Dermis microvascular lymphatic vessel endothelial cell (primary cell): ENCODE data around the gene PIGV. TPM values are rescaled to one million over a fixed set of nuclear protein-coding genes. Genes with fewer than 3 reads are reported as not detected.
"Not testable (repeated sequence)": the region's sequence is repeated elsewhere in the genome, so short reads cannot be mapped to it uniquely, and the experiment has no call there.

Experiments
- DNase-seq, 2 donors: peaks; one replicate each; pipeline versions ENCODE4 v3.0.0 to v3.0.0-alpha.2; 2010; ENCODE audit warnings: low read depth in 2 of 2
- total RNA-seq: library from RNA; depleted of rRNA; stranded (reverse); fragments of >200 nt; gene quantifications from 2 replicates; pipeline ENCODE4 v1.2.1, GENCODE V29; 2014

Gene PIGV
- total RNA-seq, 1 donor from 2014 or later: 6.2 TPM

DNA sequence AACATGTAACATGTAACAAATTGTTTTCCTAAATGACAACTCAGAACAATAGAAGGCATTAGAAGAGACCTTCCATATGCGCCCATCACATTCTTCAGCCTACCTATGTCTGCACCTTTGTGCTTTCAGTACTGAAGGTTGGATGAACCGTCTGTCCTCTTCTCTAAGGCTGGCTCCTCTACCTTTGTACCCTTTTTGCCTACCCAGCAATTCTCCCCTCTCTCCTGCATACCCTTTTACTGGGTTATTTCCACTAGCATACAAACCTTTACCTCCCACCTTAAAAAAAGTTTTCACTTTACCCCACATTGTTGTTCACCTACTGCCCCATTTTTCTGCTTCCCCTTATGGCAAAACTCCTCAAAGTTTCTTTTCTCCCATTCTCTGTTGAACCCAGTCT, 5.2 kb downstream of the PIGV start:
- no peak for DNase-seq

DNA sequence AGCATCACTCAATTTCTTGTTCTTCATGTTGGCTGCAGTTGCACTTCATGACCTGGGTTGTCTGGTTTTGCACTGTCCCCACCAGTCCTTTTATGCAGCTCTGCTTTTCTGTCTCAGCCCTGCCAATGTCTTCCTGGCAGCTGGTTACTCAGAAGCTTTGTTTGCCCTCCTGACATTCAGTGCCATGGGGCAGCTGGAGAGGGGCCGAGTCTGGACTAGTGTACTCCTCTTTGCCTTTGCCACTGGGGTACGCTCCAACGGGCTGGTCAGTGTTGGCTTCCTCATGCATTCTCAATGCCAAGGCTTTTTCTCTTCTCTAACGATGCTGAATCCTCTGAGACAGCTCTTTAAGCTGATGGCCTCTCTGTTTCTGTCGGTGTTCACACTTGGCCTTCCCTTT, 6.6 kb downstream of the PIGV start:
- DNase-seq: no peak

DNA sequence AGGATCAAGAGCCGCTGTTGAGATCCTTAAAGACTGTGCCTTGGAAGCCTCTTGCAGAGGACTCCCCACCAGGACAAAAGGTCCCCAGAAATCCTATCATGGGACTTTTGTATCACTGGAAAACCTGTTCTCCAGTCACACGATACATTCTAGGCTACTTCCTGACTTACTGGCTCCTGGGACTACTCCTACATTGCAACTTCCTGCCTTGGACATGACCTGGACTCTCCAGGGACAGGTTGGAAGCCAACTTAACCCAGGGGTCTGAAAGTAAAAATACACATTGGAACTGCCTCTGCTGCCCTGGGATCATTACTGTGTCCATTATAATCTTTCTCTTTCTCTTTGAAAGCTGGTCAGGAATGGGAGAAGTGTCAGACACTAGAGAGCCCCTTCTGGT, 9.9 kb downstream of the PIGV start:
- peak in 1 of 2 donors; percentile 11 for DNase-seq

DNA sequence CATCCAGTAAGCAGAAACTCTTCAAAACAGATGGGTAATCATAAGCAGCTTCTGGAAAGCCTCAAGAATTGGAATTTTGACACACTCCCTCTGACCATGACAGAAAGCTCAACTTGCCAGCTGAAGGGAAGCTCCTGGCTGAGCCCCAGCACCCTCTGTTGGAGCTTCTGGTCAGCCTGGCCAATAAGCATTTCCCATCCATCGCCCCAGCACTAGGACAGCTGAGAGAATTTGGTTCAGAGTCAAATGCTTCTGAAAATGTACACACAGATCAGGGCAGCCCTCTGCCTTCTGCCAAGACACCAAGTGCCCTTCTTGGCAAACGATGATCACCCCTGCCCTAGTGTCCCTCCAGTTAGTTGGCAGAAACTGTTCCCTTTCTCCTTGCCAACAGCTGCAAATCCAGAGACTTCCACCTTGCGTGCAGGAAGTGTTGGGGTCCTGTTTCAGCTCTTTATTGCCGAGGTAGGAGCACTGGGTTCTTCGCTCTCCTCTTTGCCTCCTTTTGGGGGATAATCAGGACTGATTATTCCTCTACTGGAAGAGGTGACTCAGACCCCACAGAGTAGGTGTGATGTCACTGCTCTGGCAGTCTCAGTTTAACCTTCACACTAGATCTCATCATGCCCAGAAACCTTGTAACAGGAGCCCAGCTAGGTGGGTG, 11.9 kb downstream of the PIGV start:
- peak in 1 of 2 donors; percentile 60 for DNase-seq

DNA sequence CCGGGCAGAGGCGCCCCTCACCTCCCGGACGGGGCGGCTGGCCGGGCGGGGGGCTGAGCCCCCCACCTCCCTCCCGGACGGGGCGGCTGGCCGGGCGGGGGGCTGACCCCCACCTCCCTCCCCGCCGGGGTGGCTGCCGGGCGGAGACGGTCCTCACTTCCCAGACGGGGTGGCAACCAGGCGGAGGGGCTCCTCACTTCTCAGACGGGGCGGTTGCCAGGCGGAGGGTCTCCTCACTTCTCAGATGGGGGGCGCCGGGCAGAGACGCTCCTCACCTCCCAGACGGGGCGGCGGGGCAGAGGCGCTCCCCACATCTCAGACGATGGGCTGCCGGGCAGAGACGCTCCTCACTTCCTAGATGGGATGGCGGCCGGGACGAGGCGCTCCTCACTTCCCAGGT, 16.2 kb downstream of the PIGV start:
- DNase-seq: not testable (repeated sequence)

DNA sequence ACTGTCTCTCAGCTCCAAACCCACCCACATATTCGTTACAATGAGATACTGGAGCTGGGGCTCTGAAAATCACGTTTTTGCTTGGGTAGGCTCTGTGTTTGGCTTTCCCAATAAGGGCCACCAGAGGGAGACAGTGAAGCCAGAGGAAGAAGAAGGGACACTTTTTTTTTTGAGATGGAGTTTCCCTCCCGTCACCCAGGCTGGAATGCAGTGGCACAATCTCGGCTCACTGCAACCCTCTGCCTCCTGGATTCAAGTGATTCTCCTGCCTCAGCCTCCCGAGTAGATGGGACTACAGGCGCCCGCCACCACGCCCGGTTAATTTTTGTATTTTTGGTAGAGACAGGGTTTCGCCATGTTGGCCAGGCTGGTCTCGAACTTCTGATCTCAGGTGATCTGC, 22.4 kb downstream of the PIGV start:
- peak in 1 of 2 donors; percentile 54 for DNase-seq

- DNase-seq: no peak
These were observed 23.3 kb downstream of the PIGV start for GRCh38 chr1:26811057-26811456.

- no peak for DNase-seq
These were observed 24.0 kb downstream of the PIGV start for GRCh38 chr1:26811708-26812107.

DNA sequence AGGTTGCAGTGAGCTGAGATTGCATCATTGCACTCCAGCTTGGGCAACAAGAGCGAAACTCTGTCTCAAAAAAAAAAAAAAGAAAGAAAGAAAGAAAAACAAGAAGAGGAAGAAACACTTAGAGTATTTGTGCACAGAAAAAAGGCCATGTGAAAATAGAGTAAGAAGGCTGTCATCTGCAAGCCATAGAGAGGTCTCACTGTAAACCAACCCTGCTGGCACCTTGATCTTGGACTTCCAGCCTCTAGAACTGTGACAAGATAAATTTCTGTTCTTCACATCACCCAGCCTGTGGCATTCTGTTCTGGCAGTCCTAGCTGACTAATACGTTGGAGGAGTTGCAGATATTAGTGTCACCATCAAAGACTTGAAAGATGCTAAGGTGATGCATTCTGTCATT, 26.6 kb downstream of the PIGV start:
- no peak for DNase-seq

- no peak for DNase-seq
These were observed 27.1 kb downstream of the PIGV start for GRCh38 chr1:26814893-26815292.

- DNase-seq: no peak
These were observed 33.1 kb downstream of the PIGV start for GRCh38 chr1:26820784-26821269.

GRCh38 chr1:26822737-26823395, 35.1 kb downstream of the PIGV start:
- no peak for DNase-seq

DNA sequence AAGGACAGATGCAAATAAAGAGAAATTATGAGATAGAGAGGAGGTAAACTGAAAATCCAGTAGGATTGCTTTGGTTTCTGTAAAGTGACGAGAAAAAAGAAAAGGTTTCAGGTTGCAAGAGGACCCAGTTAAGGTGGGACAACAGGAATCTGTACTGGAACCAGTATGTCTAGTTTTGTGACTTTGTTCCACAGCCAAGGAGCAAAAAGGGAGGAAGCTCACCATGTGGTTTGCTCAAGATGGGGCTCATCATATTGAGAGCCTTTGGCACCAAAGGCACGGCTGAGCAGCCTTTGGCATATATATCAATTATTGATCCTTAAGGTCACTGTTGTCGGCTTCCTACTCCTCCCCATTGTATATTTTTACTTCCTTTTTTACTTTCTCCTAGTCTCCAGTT, 37.0 kb downstream of the PIGV start:
- no peak for DNase-seq

DNA sequence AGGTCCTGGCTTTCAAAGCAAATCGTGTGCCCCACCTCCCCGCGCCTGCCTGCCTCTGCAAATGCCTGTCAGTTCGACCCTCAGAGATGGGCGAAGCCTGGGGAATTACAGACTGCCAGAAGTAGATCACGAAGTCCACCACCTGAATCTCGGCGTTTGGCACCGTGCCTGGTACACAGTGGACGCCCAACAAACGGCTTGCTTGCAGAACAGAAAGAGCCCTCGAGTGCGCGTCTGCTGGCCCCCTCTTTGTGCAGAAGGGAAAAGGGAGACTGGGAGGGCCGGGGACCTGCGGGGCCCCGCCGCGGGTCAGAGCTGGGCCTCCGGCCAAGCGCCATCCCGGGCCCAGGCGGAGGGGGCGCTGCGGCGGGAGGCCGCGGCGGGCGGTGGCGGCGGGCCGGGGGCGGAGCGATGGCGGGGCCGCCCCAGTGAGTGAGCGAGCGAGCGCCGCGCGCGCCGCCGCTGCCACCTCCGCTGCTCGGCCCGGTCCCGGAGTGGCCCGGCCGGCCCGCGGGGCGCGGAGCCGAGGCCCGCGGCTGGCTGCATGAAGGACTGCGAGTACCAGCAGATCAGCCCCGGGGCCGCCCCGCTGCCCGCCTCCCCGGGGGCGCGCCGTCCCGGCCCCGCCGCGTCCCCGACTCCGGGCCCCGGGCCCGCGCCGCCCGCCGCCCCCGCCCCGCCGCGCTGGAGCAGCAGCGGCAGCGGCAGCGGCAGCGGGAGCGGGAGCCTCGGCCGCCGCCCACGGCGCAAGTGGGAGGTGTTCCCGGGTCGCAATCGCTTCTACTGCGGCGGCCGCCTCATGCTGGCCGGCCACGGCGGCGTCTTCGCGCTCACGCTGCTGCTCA, 38.7 kb downstream of the PIGV start, which contains the start of gene ZDHHC18:
ZDHHC18 (plus strand) TSS at position 428 of the 845 bp plus-strand sequence; CDS start at position 545, 117 bp downstream.
- peak in 1 of 2 donors; percentile 62 for DNase-seq

DNA sequence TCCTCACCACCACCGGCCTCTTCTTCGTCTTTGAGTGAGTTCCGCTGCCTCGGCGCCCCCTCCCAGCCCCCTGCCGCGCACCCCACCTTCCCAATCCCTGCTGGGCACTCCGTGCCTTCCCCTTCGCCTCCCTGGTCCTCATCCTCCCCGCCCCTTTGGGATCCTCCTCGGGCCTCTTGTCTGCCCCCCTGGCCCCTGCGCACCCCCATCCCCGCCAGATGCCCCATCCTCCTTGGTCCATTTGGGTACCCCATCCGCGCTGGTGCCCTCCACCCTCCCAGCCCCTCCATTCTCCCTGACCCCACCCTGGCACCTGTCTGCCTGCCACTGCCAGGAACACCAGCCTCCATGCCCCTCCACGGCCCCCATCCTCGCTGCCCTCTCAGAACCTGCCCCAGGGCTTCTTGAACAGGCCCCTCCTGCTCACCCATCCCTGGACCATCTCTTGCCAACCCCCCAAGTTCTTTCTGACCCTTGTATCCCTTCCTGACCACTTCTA, 39.4 kb downstream of the PIGV start:
- DNase-seq: no peak

GRCh38 chr1:26827663-26828062, 39.9 kb downstream of the PIGV start:
- no peak for DNase-seq

DNA sequence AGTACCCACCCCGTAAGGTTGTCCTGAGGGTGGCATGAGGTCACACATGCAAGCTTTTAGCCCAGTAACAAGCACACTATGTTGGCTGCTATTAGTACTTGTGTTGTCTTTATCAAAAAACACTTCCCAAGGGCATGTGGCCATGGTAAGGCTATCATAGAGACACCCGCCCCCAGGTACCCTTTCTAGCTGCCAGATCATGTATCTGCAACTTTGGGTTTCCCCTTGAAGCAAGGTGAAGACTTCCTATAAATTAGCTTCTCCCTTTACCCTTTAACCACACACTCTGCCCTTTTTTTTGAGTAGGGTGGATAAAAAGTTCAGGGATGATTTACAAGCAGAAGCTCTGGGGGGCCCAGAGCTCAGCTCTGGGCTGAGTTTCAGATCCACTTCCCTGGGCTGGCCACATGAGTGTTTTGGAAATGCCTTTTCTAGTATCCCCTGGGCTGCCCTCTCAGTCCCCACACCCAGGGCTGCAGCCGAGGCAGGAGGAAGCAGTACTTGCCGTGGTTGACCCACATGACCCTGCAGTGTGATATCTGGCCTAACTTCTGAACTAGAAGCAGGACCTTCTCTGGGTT, 40.8 kb downstream of the PIGV start:
- DNase-seq: no peak

DNA sequence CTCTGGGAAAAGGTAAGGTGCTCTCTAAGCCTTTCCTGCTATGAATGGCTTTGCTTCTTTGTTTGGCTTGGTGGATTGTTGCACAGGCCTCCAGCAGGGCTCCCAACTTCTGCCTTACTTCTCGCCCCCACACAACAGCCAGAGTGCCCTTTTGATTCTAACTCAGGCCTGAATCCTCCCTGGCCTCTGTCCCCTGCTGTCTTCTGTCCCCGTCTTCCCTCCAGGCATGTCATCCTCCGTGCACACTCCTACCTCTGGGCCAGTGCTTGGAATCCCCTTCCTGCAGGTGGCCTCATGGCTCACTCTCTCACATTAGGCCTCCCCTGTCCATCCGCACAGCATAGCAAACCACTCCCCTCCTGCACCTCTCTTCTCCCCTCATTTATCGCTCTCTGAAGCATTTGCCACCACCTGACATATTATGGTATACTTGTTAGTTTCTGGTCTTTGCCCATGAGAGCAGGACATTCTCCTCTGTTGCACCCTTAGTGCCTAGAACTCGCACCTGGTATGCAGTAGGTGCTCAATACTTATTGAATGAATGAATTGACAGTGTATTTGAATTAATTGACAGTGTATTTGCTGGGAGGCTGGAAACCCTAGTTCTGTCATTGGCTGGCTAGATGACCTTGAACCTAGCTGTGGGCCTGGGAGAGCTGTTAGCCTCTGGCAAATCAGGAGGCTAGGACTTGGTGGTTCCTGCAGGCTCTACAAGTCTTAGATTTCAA, 41.6 kb downstream of the PIGV start:
- DNase-seq: no peak

DNA sequence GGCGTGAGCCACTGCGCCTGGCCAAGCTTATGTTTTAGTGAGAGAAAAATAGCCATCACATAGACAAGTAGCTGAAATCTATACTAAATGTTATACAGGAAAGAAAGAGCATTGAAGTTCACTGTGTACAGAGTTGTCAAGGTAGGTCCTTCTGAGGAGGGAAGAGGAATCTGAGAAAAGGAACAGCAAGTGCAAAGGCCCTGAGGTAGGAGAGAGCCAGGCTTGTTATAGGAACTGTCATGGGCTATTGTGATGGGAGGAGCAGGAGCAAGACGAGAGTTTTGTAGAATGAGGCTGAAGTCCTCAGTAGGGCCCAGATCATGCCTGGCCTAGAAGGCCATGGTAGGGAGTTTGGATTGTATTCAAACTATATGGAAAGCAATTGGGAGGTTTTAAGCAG, 43.3 kb downstream of the PIGV start:
- DNase-seq: no peak

- no peak for DNase-seq
These were observed 43.9 kb downstream of the PIGV start for GRCh38 chr1:26831546-26832248.
